IMR-90 (cell line): ENCODE results near the gene GALNT12. TPM values are rescaled to one million over a fixed set of nuclear protein-coding genes. Genes with fewer than 3 reads are reported as not detected.

Source experiments
- ATAC-seq: fragments of 200-7000 bp; cut with Tn5 transposase; 2 replicates; pipeline ENCODE4 v1.9.1; 2020; ENCODE audit warnings: low read depth, mild to moderate bottlenecking, moderate library complexity
- BruUV-seq: library from RNA; stranded (reverse); fragments of 400-500 nt; replicated peaks from 2 replicates; lab custom pipeline; 2021; lab: Mats Ljungman, UMichigan
- CTCF ChIA-PET: fragments of 300-600 bp; formaldehyde crosslinking; extraction: SDS; loops from one replicate; lab custom pipeline; 2021; ENCODE audit warnings: antibody characterized with exemption; lab: Yijun Ruan, JAX
- POLR2A ChIA-PET: fragments of 300-600 bp; sonication (Branson Sonifier 250); formaldehyde crosslinking; loops from one replicate; lab custom pipeline; 2022; ENCODE audit warnings: antibody characterized with exemption; ENCODE audit not compliant: unreplicated experiment; lab: Charles Lee
- DNase-seq: peaks from one replicate; pipeline ENCODE4 v3.0.0; 2013
- H2AFZ ChIP-seq: replicated peaks from 2 replicates; pipeline ENCODE3; 2013; ENCODE audit warnings: low read length, mild to moderate bottlenecking; ENCODE audit not compliant: poor library complexity
- H2AK5ac ChIP-seq: 2 replicates; pipeline ENCODE4 v1.6.1; 2013; ENCODE audit warnings: low read depth, low read length, inconsistent platforms
- H2AK9ac ChIP-seq: replicated peaks from 2 replicates; pipeline ENCODE3; 2013; ENCODE audit warnings: mild to moderate bottlenecking, low read depth, low read length, moderate library complexity; ENCODE audit not compliant: poor library complexity
- H2BK120ac ChIP-seq: 2 replicates; pipeline ENCODE4 v1.6.1; 2013; ENCODE audit warnings: low read depth, low read length, inconsistent platforms
- H2BK15ac ChIP-seq: 3 replicates; pipeline ENCODE4 v1.6.1; 2013; ENCODE audit warnings: low read depth, low read length, inconsistent platforms
- H2BK20ac ChIP-seq: 2 replicates; pipeline ENCODE4 v1.6.1; 2013; ENCODE audit warnings: low read depth, mild to moderate bottlenecking, inconsistent platforms, low read length, moderate library complexity
- H2BK5ac ChIP-seq: 2 replicates; pipeline ENCODE4 v1.6.1; 2013; ENCODE audit warnings: mild to moderate bottlenecking, low read depth, low read length, inconsistent platforms; ENCODE audit not compliant: poor library complexity, severe bottlenecking
- H3K14ac ChIP-seq: replicated peaks from 2 replicates; pipeline ENCODE4 v1.6.1; 2013; ENCODE audit warnings: low read depth, low read length, inconsistent platforms
- H3K18ac ChIP-seq: 2 replicates; pipeline ENCODE4 v1.6.1; 2013; ENCODE audit warnings: low read depth, low read length, control low read depth
- H3K23ac ChIP-seq: 2 replicates; pipeline ENCODE4 v1.6.1; 2013; ENCODE audit warnings: low read depth, low read length, inconsistent platforms
- H3K27ac ChIP-seq: 2 replicates; pipeline ENCODE4 v1.5.1; 2013; ENCODE audit warnings: mild to moderate bottlenecking, control low read depth, low read length; ENCODE audit not compliant: insufficient read depth
- H3K27me3 ChIP-seq: 2 replicates; pipeline ENCODE4 v1.6.1; 2013; ENCODE audit warnings: low read length; ENCODE audit not compliant: control insufficient read depth, insufficient read depth
- H3K36me3 ChIP-seq: 2 replicates; pipeline ENCODE4 v1.6.1; 2013; ENCODE audit warnings: low read length, mixed read lengths; ENCODE audit not compliant: control insufficient read depth, insufficient read depth
- H3K4ac ChIP-seq: 2 replicates; pipeline ENCODE4 v1.6.1; 2013; ENCODE audit warnings: low read depth, low read length, inconsistent platforms
- H3K4me1 ChIP-seq: 2 replicates; pipeline ENCODE4 v1.6.1; 2013; ENCODE audit warnings: low read length, mixed read lengths; ENCODE audit not compliant: control insufficient read depth, insufficient read depth
- H3K4me2 ChIP-seq: 2 replicates; pipeline ENCODE4 v1.6.1; 2013; ENCODE audit warnings: low read depth, mild to moderate bottlenecking, control low read depth, low read length, moderate library complexity
- H3K4me3 ChIP-seq: 2 replicates; pipeline ENCODE4 v1.5.1; 2013; ENCODE audit warnings: low read depth, mild to moderate bottlenecking, control low read depth, low read length, moderate library complexity; ENCODE audit not compliant: insufficient read depth
- H3K56ac ChIP-seq: 2 replicates; pipeline ENCODE4 v1.6.1; 2013; ENCODE audit warnings: low read length, inconsistent platforms; ENCODE audit not compliant: insufficient read depth; ENCODE audit errors: extremely low read depth
- H3K79me1 ChIP-seq, 2 experiments: 2 replicates each; pipeline ENCODE4 v1.6.1; 2013; ENCODE audit warnings: low read length in 2 of 2, inconsistent platforms in 1 of 2, low read depth in 1 of 2
- H3K9ac ChIP-seq: 2 replicates; pipeline ENCODE4 v1.6.1; 2013; ENCODE audit warnings: low read depth, low read length, control low read depth
- H3K9me1 ChIP-seq: 2 replicates; pipeline ENCODE4 v1.6.1; 2013; ENCODE audit warnings: low read length, inconsistent platforms; ENCODE audit not compliant: insufficient read depth
- H3K9me3 ChIP-seq: 2 replicates; pipeline ENCODE4 v1.6.1; 2013; ENCODE audit warnings: low read length; ENCODE audit not compliant: control insufficient read depth, insufficient read depth
- H4K20me1 ChIP-seq: 2 replicates; pipeline ENCODE4 v1.6.1; 2013; ENCODE audit warnings: low read length, inconsistent platforms; ENCODE audit not compliant: insufficient read depth
- H4K5ac ChIP-seq: 2 replicates; pipeline ENCODE4 v1.6.1; 2013; ENCODE audit warnings: mild to moderate bottlenecking, low read depth, low read length, control low read depth
- H4K8ac ChIP-seq, 2 experiments: 2 replicates each; pipeline ENCODE4 v1.6.1; 2013; ENCODE audit warnings: low read depth in 2 of 2, low read length in 2 of 2, control low read depth in 1 of 2, inconsistent platforms in 1 of 2
- H4K91ac ChIP-seq: 2 replicates; pipeline ENCODE4 v1.6.1; 2013; ENCODE audit warnings: low read depth, low read length, inconsistent platforms; ENCODE audit not compliant: insufficient read depth
- BHLHE40 ChIP-seq: fragments of 150-350 bp; IDR thresholded peaks from 2 replicates; pipeline ENCODE4 v1.6.1; 2016; ENCODE audit warnings: mild to moderate bottlenecking, low read depth, low read length
- MAZ ChIP-seq: IDR thresholded peaks from 2 replicates; pipeline ENCODE4 v1.6.1; 2012; ENCODE audit warnings: low read depth, mild to moderate bottlenecking, low read length, improper control_type of control experiment, moderate library complexity, borderline replicate concordance
- MXI1 ChIP-seq: IDR thresholded peaks from 2 replicates; pipeline ENCODE4 v1.6.1; 2012; ENCODE audit warnings: low read depth, mild to moderate bottlenecking, low read length, moderate library complexity, borderline replicate concordance
- NFE2L2 ChIP-seq: fragments of 150-350 bp; IDR thresholded peaks from 2 replicates; pipeline ENCODE4 v1.6.1; 2016; ENCODE audit warnings: low read depth, mild to moderate bottlenecking, low read length
- POLR2A ChIP-seq: IDR thresholded peaks from 2 replicates; pipeline ENCODE4 v1.6.1; 2012; ENCODE audit warnings: mild to moderate bottlenecking, low read depth, low read length
- RFX5 ChIP-seq: IDR thresholded peaks from 2 replicates; pipeline ENCODE4 v1.8.0; 2012; ENCODE audit warnings: low read depth, mild to moderate bottlenecking, low read length, moderate library complexity
- SMC3 ChIP-seq: fragments of 150-350 bp; IDR thresholded peaks from 2 replicates; pipeline ENCODE4 v1.6.1; 2016; ENCODE audit warnings: low read depth, mild to moderate bottlenecking, antibody characterized with exemption, low read length, moderate library complexity
- USF2 ChIP-seq: fragments of 150-350 bp; IDR thresholded peaks from 2 replicates; pipeline ENCODE4 v1.6.1; 2017; ENCODE audit warnings: mild to moderate bottlenecking, antibody characterized with exemption, low read length, low read depth
- WGBS, 2 experiments: methylation state at CpG; one replicate each; pipeline versions ENCODE4 v1.1.5 to v1.1.7; 2013; ENCODE audit warnings: missing lambda C conversion rate in 2 of 2; ENCODE audit not compliant: insufficient read length in 1 of 2; ENCODE audit errors: extremely low coverage in 2 of 2; 5-methylcytosine and 5-hydroxymethylcytosine counted together
- dilution Hi-C: fragments of 300-500 bp; cut with HindIII; formaldehyde crosslinking; loops from one replicate; pipeline ENCODE4 v1.14.3; 2018; ENCODE audit warnings: low sequenced_read_pairs; ENCODE audit not compliant: unreplicated experiment
- in situ Hi-C: fragments of 300-500 bp; cut with MboI; formaldehyde crosslinking; loops from 3 replicates; pipeline ENCODE4 v1.14.3; 2019; ENCODE audit warnings: low sequenced_read_pairs, inconsistent platforms, mixed read lengths
- intact Hi-C: fragments of 100-400 bp; cut with micrococcal nuclease; formaldehyde crosslinking; loops from 2 replicates; pipeline ENCODE4 v1.10.0; 2022
- polyA plus RNA-seq, 3 experiments: library from polyadenylated mRNA; depleted of rRNA; stranded (reverse); fragments of >200 nt; gene quantifications; 2 replicates each; pipeline ENCODE4 v1.2.3, GENCODE V29; 2012; ENCODE audit warnings: low replicate concordance in 1 of 3
- total RNA-seq: library from RNA; depleted of rRNA; stranded (reverse); fragments of >200 nt; gene quantifications from 2 replicates; pipeline ENCODE4 v1.2.3, GENCODE V29; 2012

GALNT12 gene
- total and polyA plus RNA-seq, 2 of the 4 experiments (the other 2 are of a cell fraction), result 2.3 to 2.5 TPM

GRCh38 chr9:98815391-98815951, 8.0 kb downstream of the GALNT12 start:
- Histone ChIP-seq H3K79me1 (no peaks in the 10 kb centered on the region), H3K36me3 (peaks cover 2% of the 10 kb centered on the region; the same call in 1 of the 2 replicates), H2BK15ac (no peak overlapping the region), H3K56ac (no peak overlapping the region), H3K9me1 (peaks cover 3% of the 10 kb centered on the region; the same call in 1 of the 2 replicates), H4K8ac (no peak overlapping the region), H2AK9ac (no peak overlapping the region), H2BK5ac (no peak overlapping the region), H3K9me3 (peaks cover 6% of the 10 kb centered on the region; the same call in 1 of the 2 replicates), H3K4ac (no peak overlapping the region), H2BK120ac (no peak overlapping the region), H3K18ac (no peak overlapping the region), H2AFZ (no peak overlapping the region), H3K23ac (no peak overlapping the region), H3K27ac (no peak overlapping the region), H2AK5ac (no peak overlapping the region), H4K5ac (no peak overlapping the region), H3K4me1 (peaks cover 1% of the 10 kb centered on the region), H3K14ac (no peak overlapping the region), H4K91ac (no peak overlapping the region), H3K27me3 (peaks cover 2% of the 10 kb centered on the region; the same call in 1 of the 2 replicates), H3K9ac (no peak overlapping the region), H4K20me1 (no peaks in the 10 kb centered on the region), H3K4me2 (no peak overlapping the region), H3K4me3 (no peak overlapping the region), H2BK20ac (no peak overlapping the region)
- BruUV-seq, result no TSS peak
- ATAC-seq, result no peak
- no CpG with 5 or more reads among the region's 6 CpGs for WGBS, 2 experiments
- CTCF ChIA-PET, result no interaction called here
- intact Hi-C loops, result no loop called here
- dilution Hi-C loops, result no loop called here
- in situ Hi-C loops, result no loop called here
- no peak for DNase-seq
- no peak for TF ChIP-seq MAZ
- no peak for TF ChIP-seq MXI1
- TF ChIP-seq RFX5, result no peak
- TF ChIP-seq SMC3, result no peak
- TF ChIP-seq BHLHE40, result no peak
- no peak for TF ChIP-seq NFE2L2
- TF ChIP-seq POLR2A, result no peak
- TF ChIP-seq USF2, result no peak
- POLR2A ChIA-PET, result interaction anchor here (0.6 kb wide), 1 partner anchor 163 kb away, joined by 4 read pairs; no protein-coding TSS in a partner anchor
